Measurements from ENCODE around the gene MTX1.

- TF ChIP-seq CTCF (IDR thresholded peaks at IDR 0.05) (no peak), POLR2A (IDR thresholded peaks at IDR 0.05) (no peak)
These were observed 3.5 kb upstream of the MTX1 start for GRCh38 chr1:155205035-155205434.

All from Peyer's patch (tissue), 4 donors.